HG02970 (cell line): ENCODE measurements around the gene HSPA8.
"Not testable (repeated sequence)": the region's sequence is repeated elsewhere in the genome, so short reads cannot be mapped to it uniquely, and the experiment has no call there.

Experiments
- ATAC-seq: cut with Tn5 transposase; IDR thresholded peaks from one replicate; pipeline ENCODE4 v1.9.1; 2021; ENCODE audit warnings: mild to moderate bottlenecking, moderate library complexity, moderate number of reproducible peaks; ENCODE audit not compliant: unreplicated experiment, low FRiP score

Gene HSPA8

DNA sequence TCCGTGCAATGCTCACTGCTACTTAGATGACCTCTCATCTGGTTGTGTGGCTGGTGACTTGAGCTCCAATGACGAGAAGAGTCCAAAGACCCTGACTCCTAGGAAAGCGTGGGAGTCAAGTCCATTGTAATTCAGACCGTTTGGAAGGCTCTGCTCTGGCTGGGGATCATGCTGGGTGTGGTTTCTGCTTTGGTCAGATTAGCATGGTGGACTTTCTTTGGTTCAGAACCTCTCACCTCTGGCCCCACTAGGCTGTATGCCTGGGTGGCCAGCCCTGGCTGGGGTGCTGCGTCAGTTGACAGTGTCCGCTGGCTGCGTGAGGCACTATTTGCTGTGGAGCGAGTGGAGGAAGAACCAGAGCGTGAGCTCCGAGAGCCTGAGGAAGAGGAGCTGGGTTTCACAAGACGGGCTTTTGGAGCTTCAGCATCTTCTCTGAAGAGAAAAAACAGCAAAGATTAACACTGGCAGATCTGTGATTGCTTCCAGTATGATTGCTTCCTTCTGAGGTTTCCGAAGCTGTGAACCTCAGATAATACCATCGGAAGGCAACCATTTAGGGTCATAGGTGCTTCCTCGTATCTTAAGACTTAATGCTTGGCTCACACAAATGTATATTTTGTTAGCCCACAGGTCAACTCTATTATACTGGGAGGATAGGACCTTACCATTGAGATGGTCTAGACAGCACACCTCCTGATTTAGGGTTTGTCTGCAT lies 11.6 kb upstream of the HSPA8 start:
- ATAC-seq: no peak

DNA sequence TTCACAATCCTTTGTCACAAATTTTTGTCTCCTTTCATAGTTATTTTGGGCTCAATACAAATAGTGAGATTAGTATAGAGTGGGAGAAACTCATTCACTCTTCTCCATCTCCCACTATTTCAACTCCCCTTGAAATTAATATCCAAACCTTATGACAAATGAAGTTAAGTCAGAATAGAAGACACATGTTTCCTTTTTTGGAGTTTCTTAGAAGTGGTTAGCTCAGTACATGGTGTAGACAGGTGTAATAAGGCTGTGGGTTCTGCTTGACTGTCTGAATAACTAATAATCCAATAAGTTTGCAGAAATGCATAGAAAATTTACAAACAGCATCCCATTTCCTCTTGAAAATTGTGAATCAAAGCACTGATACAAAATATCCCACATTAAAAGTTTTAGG lies 10.8 kb upstream of the HSPA8 start:
- ATAC-seq: no peak

DNA sequence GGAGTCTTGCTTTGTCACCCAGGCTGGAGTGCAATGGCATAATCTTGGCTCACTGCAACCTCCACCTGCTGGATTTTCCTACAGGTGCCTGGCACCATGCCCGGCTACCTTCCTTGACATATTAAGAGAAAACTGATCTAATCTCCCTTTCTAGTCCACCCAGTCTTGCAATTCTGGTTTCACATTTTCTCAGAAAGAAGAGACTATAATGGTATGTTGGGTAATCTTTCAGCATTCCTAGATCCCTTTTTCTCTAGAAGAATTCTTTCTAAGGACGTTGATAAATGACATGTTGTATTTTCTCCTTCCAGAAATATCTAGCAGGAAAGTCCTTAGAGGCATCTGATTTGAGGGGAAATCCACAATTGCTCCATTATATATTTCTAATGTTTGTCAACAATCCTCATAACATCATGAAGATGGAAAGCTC lies 10.4 kb upstream of the HSPA8 start:
- no peak for ATAC-seq

DNA sequence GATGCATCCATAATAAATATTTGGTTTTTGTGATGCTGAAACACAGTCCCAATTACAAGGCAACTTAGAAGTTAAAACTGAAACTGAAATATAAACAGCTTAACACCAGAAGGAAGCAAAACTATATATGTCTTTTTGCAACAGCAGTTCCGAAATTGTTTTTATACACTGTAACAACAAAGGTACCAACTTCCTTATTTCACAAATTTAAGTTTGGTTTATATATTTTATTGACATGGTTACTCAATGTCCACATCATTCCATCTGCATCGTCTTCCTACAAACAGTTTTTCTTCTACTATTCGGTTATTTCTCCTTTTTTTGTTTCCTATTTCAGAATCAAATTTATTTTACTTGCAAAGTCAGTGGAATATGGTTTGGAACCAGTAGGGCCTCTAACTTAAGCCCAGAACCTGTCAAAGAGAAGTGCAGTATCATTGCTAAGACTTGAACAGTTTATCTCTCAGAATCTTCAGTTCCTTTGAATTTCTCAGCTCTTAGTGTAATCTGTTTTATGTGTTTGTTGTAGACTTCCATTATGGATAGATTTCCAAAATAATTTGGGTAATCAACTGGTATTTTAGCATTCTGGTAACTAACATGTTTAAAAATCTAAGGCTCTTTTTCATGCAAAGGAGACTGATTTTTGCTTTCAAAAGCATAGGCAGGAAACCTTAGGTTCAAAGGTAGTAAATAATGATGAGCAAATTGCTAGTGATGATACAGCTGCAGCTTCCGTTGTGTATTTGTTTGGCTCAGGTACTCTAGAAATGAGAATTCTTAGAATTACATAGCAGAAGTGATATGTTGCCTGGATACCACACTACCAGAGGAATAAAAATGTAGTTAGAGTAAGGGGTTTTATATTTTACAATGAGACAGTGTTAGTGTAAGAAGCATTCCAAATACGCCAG lies 8.2 kb upstream of the HSPA8 start:
- peak; percentile 41 for ATAC-seq

DNA sequence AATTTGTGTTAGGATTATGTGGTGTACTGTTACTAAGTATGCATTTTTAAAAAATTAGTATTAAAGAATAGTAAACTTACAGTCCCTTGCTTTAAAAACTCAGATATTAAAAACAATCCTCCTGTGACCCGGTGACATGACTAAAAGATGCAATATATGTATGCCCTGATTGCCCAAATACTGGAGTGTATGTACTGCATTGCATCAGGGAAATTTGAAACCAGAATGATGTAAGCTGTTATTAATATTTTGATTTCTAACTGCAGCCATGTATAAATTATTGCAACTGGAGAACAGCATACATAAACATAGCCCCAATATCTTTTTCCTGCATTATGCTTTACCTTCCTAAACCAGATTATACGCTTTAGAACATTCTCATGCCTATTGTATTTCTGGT lies 3.7 kb upstream of the HSPA8 start:
- no peak for ATAC-seq

DNA sequence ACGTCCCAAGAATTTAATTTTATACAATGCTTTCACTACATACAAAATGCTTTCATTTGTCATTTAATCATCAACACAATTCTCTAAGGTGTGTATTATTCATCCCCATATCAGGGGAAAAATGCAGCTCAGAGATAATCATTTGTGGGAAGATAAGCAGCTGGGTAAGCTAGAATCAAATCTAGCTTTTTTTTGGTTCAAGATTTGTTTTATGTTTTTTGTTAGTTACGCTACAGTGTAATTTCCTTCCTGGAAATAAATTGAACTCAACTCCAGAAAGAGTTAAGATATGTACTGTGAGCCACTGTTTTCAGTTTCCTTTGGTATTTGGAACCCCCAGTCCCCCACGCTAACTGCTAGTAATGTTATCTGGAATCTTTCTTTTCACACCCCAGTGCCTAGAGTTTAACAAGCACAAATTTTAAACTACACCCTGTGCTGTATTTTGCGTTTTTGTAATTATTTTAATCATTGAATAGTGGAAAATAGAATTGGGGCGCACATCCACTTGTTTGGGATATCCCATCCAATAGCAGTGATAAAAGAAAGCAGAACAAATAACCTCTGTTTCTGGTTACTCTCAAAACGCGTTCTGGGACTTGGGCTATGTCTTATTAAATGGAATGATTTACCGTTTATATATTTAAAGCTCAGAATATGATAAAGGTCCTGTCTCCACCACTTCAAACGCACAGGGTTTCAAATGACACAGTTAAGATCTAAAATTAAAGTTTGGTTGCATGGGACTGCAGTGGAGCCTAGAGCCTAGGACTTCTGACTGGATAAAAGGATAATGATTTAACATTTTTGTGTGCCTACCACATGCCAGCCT lies 2.1 kb upstream of the HSPA8 start:
- no peak for ATAC-seq

DNA sequence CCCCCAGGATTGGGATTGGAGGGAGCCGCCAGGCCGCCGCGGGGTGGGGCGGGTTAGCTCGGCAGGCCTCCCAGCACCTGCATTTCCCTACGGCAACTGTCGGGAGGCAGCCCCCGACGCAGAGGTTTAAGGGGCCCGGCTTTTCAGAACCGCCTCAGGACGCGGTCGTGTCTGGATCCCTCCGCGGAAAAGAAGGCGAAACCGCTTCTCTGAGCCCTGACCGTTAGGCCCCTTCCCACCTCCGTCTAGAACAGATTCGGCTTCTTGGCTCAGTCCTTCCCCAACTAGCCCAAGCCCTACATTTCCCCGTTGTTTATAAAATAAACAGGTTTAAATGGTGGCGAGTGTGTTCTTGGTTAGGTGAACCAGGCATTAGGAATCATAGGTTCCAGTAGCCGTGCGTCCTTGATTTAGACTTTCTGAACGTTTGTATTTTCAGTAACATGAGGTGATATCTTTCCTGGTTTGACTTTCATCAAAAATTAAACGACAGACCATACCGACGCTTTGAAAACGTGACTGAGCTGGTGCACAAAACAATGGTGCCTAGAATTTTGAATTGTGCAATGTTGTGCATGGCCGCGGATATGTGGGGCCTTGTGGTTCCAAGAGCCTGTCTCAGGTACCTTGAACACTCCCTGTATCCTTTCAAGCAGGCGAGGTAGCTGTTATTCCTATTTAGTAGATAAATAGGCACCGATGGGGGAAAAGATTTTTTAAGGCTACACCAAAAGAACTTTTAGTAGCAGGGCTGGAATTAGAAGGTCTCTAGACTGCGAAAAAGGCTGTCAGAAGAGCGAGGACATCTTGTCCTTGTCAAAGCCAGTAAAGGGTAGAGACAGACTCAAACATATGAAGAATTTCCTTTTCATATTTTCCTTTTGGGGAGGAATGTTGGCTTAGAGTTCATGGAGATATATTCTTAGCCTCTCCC lies 1.2 kb upstream of the HSPA8 start:
- no peak for ATAC-seq

DNA sequence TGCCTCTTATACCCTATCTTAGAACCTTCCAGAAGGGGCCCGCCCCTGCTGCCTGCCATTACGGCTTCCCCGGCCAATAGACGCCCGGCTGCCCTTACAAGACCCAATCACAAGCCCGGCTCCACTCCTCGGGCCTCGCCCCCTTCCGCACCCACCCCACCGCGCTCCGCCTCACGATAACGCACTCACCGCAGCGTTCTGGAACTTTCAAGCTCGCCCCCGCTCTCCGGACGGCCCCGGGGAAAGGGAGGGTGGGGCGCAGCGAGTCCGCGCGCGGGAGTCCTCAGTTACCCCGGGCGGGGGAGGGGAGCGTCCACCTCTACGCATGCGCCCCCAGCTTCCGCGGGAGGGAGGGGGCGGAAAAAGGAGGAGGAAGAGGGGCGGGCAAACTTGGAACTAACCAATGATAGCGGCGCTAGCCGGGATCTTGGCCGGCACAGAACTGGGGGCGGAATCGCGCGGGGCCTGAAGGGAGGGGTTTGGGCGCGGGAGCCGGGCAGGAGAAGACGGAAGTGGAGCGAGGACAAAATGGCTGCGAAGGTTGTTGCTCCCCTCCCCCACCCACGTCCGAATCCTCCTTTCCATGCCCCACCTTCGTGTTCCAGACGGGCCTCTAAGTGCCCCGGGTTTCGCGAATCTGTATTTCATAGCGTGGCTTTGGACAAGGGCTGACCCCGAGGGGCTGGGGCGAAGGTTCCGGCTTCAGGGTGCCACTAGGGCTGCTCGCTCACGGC lies 389 bp upstream of the HSPA8 start:
- ATAC-seq: peak; percentile 84

DNA sequence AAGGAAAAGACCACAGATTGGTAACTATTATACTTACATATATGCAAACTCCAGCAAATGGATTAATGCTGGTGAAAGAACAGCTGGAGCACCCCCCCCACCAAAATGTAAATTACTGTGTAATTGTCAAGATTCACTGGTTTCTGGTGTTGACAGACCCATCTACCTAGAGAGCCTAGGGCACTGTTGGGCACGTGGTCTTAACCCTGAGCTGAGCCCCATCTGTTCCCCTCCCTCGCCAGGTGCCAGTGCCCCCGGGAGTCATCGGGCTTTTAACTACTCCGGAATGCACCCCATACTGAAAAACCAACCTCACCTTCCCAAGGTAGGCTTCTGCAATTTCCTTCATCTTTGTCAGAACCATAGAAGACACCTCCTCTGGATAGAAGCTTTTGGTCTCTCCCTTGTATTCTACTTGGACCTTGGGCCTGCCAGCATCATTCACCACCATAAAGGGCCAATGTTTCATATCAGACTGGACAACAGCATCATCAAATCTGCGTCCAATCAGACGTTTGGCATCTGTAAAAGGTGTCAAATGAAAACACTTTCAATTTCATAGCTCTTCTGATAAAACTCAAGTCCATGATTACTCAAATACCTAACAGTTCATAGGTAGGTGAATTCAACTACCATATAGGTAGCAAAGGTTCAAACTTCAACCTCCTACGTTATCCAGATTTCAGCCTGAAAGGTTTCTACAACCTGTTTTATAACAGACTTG lies 1.5 kb downstream of the HSPA8 start:
- ATAC-seq: no peak

DNA sequence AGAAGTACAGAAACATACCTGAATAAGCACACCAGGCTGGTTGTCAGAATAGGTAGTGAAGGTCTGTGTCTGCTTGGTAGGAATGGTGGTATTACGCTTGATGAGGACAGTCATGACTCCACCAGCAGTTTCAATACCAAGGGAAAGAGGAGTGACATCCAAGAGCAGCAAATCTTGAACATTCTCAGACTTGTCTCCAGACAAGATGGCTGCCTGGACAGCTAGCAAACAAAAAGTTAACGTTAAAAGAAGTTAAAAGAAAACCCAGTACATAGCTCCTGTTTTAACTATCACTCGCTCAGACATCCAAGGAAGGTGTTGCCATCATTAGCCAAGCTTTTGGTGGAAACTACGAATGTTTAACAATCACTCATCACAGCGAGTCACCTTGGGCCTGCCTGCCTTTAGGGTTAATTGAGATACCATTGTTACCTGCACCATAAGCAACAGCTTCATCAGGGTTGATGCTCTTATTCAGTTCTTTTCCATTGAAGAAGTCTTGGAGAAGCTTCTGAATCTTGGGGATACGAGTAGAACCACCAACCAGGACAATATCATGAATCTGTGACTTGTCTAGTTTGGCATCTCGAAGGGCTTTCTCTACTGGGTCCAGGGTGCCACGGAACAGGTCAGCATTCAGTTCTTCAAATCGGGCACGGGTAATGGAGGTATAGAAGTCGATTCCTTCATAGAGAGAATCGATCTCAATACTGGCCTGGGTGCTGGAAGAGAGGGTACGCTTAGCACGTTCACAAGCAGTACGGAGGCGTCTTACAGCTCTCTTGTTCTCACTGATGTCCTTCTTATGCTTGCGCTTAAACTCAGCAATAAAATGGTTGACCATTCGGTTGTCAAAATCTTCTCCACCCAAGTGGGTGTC lies 2.7 kb downstream of the HSPA8 start:
- ATAC-seq: not testable (repeated sequence)

DNA sequence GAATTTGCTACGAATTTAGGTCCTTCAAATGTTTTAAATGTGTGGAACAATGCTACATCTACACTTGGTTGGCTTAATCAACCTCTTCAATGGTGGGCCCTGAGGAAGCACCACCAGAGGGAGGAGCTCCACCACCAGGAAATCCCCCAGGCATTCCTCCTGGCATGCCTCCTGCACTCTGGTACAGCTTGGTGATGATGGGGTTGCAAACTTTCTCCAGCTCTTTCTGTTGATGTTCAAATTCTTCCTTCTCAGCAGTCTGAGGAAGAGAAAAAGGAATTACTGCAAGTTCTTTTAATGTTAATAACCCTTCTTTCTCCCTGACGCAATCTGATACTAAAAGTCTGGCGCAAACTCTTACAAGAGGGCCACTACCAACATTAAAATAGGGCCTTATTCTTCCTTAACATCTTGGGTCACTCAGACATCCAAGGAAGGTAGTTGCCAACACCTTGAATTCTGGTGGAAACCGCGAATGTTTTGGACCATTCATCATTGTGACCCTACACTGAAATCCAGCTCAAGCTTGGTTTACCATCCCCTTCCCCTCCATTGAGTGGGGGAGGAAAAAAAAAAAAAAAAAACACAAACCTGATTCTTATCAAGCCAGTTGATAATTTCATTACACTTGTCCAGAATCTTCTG lies 4.2 kb downstream of the HSPA8 start:
- no peak for ATAC-seq

DNA sequence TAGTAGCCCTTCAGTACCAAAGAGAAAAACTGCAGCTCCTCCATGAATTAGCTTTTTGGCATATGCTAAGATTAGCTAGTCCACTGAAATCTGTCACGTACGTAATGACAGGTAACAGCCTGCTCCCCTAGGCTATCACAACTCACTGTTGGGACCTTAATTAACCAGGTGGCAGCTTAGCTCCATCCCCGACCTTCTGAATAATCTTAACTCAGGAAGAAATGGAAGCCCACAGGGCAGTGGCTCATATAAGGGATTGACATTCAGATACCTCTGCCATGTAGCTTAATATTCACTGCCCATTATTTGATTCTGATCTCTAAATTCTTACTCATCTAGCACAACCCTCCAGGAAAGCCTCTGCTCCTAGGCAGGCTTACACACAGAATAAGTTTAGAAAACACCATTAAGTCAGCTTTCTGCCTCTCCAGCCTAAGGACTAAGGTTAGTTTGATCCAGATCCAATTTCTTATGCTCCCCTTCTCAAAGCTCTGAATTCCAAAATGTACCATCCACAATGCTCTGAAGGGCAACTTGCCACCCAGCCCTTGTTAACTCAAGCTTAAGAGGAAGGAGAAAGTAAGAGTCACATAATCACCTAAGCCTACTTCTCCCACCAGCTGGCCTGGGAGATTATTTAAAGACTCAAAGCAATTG lies 5.0 kb downstream of the HSPA8 start:
- ATAC-seq: no peak

DNA sequence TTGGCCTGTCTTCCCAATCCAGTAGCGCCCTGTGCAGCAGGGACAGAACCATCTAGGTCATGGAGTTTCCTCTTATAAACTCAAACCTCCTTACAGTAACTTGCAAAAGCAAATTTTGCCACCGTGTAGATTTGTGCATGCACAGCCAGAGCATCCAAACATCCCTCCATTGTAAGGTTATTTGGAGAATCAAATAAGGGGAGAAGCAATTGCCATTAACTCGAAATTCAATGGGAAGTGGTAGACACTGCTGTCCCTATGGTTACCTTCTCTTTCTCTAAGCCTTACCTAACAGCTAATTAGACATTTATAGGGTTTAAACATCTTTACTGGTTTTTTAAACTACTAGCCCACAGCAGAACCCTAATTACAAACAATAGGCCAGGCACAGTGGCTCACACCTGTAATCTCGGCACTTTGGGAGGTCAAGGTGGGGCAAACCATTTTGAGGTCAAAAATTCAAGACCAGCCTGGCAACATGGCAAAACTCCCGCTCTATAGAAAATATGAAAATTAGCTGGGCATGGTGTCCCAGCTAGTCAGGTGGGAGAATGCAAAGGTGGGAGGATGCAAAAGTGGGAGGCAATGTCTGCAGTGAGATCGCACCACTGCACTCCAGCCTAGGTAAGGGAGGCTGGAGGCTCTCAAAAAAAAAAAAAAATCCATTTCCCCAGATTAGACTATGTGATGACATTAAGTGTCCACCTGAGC lies 6.6 kb downstream of the HSPA8 start:
- no peak for ATAC-seq

DNA sequence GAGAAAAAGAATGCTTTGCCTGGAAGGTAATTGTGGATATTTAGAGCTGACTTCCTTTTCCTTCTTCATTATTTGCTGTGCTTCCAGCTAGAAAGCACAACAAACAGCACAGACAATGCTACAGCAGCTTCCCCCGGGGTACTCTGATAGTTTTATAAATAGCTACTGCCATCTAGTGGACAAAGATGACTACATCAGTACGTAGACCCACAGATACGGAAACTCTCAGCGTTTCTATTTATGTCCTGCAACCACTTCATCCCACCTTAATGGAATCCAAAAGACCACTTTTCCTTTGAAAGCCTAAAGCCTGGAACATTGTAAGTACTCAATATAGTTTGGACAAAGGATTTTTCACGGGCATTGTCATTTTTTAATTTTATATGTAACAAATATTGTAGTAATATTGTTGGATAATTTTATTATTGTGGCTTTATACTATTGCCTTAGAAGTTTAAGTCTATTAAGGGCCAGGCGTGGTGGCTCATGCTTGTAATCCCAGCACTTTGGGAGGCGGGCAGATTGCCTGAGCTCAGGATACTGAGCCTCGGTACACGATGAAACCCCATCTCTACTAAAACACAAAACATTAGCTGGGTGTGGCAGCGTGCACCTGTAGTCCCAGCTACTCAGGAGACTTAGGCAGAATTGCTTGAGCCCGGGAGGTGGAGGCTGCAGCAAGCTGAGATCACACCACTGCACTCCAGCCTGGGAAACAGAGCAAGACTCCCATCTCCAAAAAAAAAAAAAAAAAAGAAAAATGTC lies 7.5 kb downstream of the HSPA8 start:
- no peak for ATAC-seq
